ENCODE data around the gene PDX1.
"Not testable (repeated sequence)": the region's sequence is repeated elsewhere in the genome, so short reads cannot be mapped to it uniquely, and the experiment has no call there.

Gene PDX1

GRCh38 chr13:27956576-27957300 lies 36.9 kb downstream of the PDX1 start:
- no peak for DNase-seq (ENCODE audit: low read depth)

GRCh38 chr13:27959976-27960361 lies 40.2 kb downstream of the PDX1 start:
- no peak for DNase-seq (ENCODE audit: low read depth)

GRCh38 chr13:27960362-27961226 lies 40.8 kb downstream of the PDX1 start:
- no peak for DNase-seq (ENCODE audit: low read depth)

- no peak for DNase-seq (ENCODE audit: low read depth)
Observed at GRCh38 chr13:27961227-27962085, 41.7 kb downstream of the PDX1 start.

GRCh38 chr13:27962128-27962841 lies 42.5 kb downstream of the PDX1 start:
- no peak for DNase-seq (ENCODE audit: low read depth)

- DNase-seq (ENCODE audit: low read depth): no peak
Observed at GRCh38 chr13:27962982-27963381, 43.2 kb downstream of the PDX1 start.

- DNase-seq (ENCODE audit: low read depth): no peak
Observed at GRCh38 chr13:27963491-27963890, 43.7 kb downstream of the PDX1 start.

GRCh38 chr13:27964206-27964605 lies 44.4 kb downstream of the PDX1 start:
- not testable (repeated sequence) for DNase-seq (ENCODE audit: low read depth)

- no peak for DNase-seq (ENCODE audit: low read depth)
Observed at GRCh38 chr13:27964741-27965323, 45.0 kb downstream of the PDX1 start.

GRCh38 chr13:27965343-27965739 lies 45.5 kb downstream of the PDX1 start:
- no peak for DNase-seq (ENCODE audit: low read depth)

GRCh38 chr13:27965740-27966640 lies 46.2 kb downstream of the PDX1 start:
- DNase-seq (ENCODE audit: low read depth): no peak

- no peak for DNase-seq (ENCODE audit: low read depth)
Observed at GRCh38 chr13:27966641-27967202, 46.9 kb downstream of the PDX1 start.

- no peak for DNase-seq (ENCODE audit: low read depth)
Observed at GRCh38 chr13:27967203-27967735, 47.5 kb downstream of the PDX1 start.

- no peak for DNase-seq (ENCODE audit: low read depth)
Observed at GRCh38 chr13:27967736-27968315, 48.0 kb downstream of the PDX1 start.

- DNase-seq (ENCODE audit: low read depth): no peak
Observed at GRCh38 chr13:27968316-27969081, 48.7 kb downstream of the PDX1 start.

- no peak for DNase-seq (ENCODE audit: low read depth)
Observed at GRCh38 chr13:27969082-27969865, 49.5 kb downstream of the PDX1 start, which contains the start of gene CDX2. TSS of gene CDX2 (minus strand) at chr13:27969315. CDS start at chr13:27969006, 309 bp downstream.

GRCh38 chr13:27969866-27970229 lies 50.0 kb downstream of the PDX1 start:
- DNase-seq (ENCODE audit: low read depth): no peak

Data from CMK (cell line).